Endothelial cell of umbilical vein (primary cell): ENCODE data around the gene SLC23A3.
"Not testable (repeated sequence)": the region's sequence is repeated elsewhere in the genome, so short reads cannot be mapped to it uniquely, and the experiment has no call there.

Source experiments
- CTCF ChIP-seq, 2 donors: IDR thresholded peaks; 1 replicate in 1 of 2; 2 replicates in 1 of 2; pipeline ENCODE4 v1.5.1; 2011; ENCODE audit warnings: low read length in 2 of 2, mild to moderate bottlenecking in 2 of 2, moderate library complexity in 2 of 2, control low read depth in 1 of 2, inconsistent platforms in 1 of 2, low read depth in 1 of 2; ENCODE audit not compliant: insufficient read depth in 1 of 2; ENCODE audit errors: extremely low read depth in 1 of 2
- EZH2 ChIP-seq: IDR thresholded peaks from 2 replicates; pipeline ENCODE4 v1.6.1; 2012; ENCODE audit warnings: borderline replicate concordance, low read depth, mild to moderate bottlenecking, moderate library complexity, low read length, inconsistent platforms; ENCODE audit not compliant: severe bottlenecking
- GATA2 ChIP-seq: IDR thresholded peaks from 2 replicates; pipeline ENCODE4 v1.7.0; 2011; ENCODE audit warnings: low read depth, mild to moderate bottlenecking, moderate library complexity, mixed read lengths, low read length; ENCODE audit not compliant: insufficient read length, insufficient read depth
- JUN ChIP-seq: IDR thresholded peaks from 2 replicates; pipeline ENCODE4 v1.6.1; 2011; ENCODE audit warnings: borderline replicate concordance, low read depth; ENCODE audit not compliant: insufficient read length, insufficient read depth
- MAX ChIP-seq: IDR thresholded peaks from 2 replicates; pipeline ENCODE4 v1.6.1; 2011; ENCODE audit not compliant: insufficient read depth, insufficient read length
- MYC ChIP-seq: IDR thresholded peaks from one replicate; pipeline ENCODE4 v1.6.1; 2011; ENCODE audit warnings: mild to moderate bottlenecking, low read depth, low read length
- POLR2A ChIP-seq: IDR thresholded peaks from 2 replicates; pipeline ENCODE4 v1.6.1; 2012; ENCODE audit warnings: low read depth, mild to moderate bottlenecking, control low read depth, low read length
- POLR2AphosphoS5 ChIP-seq: IDR thresholded peaks from 2 replicates; pipeline ENCODE4 v1.6.1; 2012; ENCODE audit warnings: low read depth, mild to moderate bottlenecking, control low read depth, low read length, moderate library complexity; ENCODE audit not compliant: insufficient read depth

GRCh38 chr2:219201331-219201730 lies 31.5 kb upstream of the SLC23A3 start:
- TF ChIP-seq CTCF (IDR thresholded peaks at IDR 0.05; ENCODE audit: extremely low read depth in 1 of 2, insufficient read depth in 1 of 2, low read depth in 1 of 2, low read length in 2 of 2); JUN; POLR2A; MAX; MYC; EZH2; GATA2; POLR2AphosphoS5: not testable (repeated sequence)
